Stimulated activated CD4-positive, alpha-beta T cell treated with anti-CD3 and anti-CD28 coated beads, Interleukin-1b, Interleukin-23, amount 100 ng/mL, for 4 hours (primary cell): Measurements from ENCODE around the gene SEH1L.

Experiments
- DNase-seq, 2 donors: peaks; one replicate each; pipeline ENCODE4 v3.0.0-alpha.2; 2020; ENCODE audit warnings: low read depth in 2 of 2

The SEH1L gene

DNA sequence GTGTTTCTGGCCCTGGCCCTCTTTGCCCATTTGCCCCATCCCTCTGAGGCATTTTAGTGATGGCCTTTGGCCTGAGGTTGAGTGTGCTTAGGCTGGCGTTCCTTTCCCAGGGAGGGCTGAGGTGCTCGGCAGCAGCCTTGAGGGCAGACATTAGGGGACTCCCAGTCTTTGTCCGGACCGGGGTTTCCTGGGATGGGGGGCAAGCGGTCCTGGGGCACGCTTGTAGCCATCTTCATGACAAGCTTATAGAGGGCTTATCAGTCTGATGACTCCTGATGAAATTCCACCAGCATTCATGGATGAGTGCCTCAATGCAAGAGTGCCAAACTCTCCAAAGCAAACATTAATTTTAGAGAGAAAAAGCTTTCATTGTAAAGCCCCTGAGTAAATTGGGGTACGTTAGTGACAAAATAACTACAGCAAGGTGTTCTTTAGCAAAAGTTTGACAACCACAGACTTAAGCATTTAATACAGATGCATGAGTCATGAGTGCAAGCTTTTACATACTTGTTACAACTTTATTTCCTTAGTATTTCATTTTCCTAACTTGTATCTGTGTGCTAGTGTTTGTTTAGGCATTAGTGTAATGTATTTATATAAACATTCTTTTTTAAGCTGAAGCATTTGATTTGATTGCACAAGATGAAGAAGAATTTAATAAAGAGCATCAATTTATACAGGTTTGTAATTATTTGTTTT, 89.0 kb downstream of the SEH1L start:
- no peak for DNase-seq
